Tibial nerve (tissue), 4 donors: Measurements from ENCODE around the gene TMEFF1. TPM values are rescaled to one million over a fixed set of nuclear protein-coding genes. Genes with fewer than 3 reads are reported as not detected.

Source experiments
- DNase-seq, 2 donors: peaks; one replicate each; pipeline ENCODE4 v3.0.0-alpha.2; 2019; ENCODE audit warnings: low spot score in 2 of 2
- H3K27ac ChIP-seq, 4 donors: fragments of 200-600 bp; sonication (generic) in 3 of 4; one replicate each; pipeline ENCODE4 v1.5.1; 2017 to 2019; ENCODE audit warnings: mild to moderate bottlenecking in 1 of 4
- H3K27me3 ChIP-seq, 2 donors: fragments of 200-600 bp; sonication (generic) in 1 of 2; one replicate each; pipeline versions ENCODE4 v1.5.1 to v1.6.0; 2017 to 2019
- H3K36me3 ChIP-seq, 3 donors: fragments of 200-600 bp; sonication (generic); one replicate each; pipeline ENCODE4 v1.5.1; 2018 to 2019
- H3K4me1 ChIP-seq, 4 donors: fragments of 200-600 bp; sonication (generic) in 3 of 4; one replicate each; pipeline ENCODE4 v1.5.1; 2017 to 2019
- H3K4me3 ChIP-seq, 4 donors: fragments of 200-600 bp; sonication (generic) in 3 of 4; one replicate each; pipeline ENCODE4 v1.5.1; 2017 to 2019; ENCODE audit warnings: mild to moderate bottlenecking in 1 of 4, moderate library complexity in 1 of 4
- H3K9me3 ChIP-seq, 4 donors: fragments of 200-600 bp; sonication (generic) in 3 of 4; one replicate each; pipeline ENCODE4 v1.5.1; 2017 to 2019
- CTCF ChIP-seq, 5 experiments: fragments of 200-600 bp in 3 of 5; fragments of 450-650 bp in 2 of 5; sonication (generic) in 3 of 5; IDR thresholded peaks; one replicate each; pipeline ENCODE4 v1.5.1; 2016 to 2019; ENCODE audit warnings: antibody characterized with exemption in 5 of 5, mild to moderate bottlenecking in 3 of 5, moderate library complexity in 2 of 5
- EP300 ChIP-seq, 2 donors: sonication (generic); formaldehyde crosslinking; IDR thresholded peaks; one replicate each; pipeline ENCODE4 v1.6.1; 2017; ENCODE audit warnings: antibody characterized with exemption in 2 of 2, mild to moderate bottlenecking in 1 of 2
- POLR2A ChIP-seq, 2 donors: fragments of 450-650 bp; IDR thresholded peaks; one replicate each; pipeline ENCODE4 v1.6.1; 2017; ENCODE audit warnings: antibody characterized with exemption in 2 of 2, mild to moderate bottlenecking in 2 of 2, moderate library complexity in 2 of 2
- WGBS, 2 donors: methylation state at CpG; one replicate each; pipeline ENCODE4 v1.1.5; 2018; 5-methylcytosine and 5-hydroxymethylcytosine counted together
- total RNA-seq, 4 donors: library from RNA; depleted of rRNA; stranded (reverse); fragments of >200 nt; gene quantifications; one replicate each; pipeline ENCODE4 v1.1.0, GENCODE V29; 2016

Gene TMEFF1
- total RNA-seq, 4 donors from 2014 or later = 0.42 to 1.6 TPM; not detected in 2

- TF ChIP-seq CTCF (IDR thresholded peaks at IDR 0.05) = no peak
- no peak for TF ChIP-seq EP300 (IDR thresholded peaks at IDR 0.05)
- no peak for TF ChIP-seq POLR2A (IDR thresholded peaks at IDR 0.05)
- 93 to 98% methylated on average over 4 of the region's 4 CpGs for WGBS, 2 donors
- no peaks in the 10 kb centered on the region for H3K9me3 ChIP-seq
- H3K4me1 ChIP-seq = peaks cover 0 to 17% (median 9%) of the 10 kb centered on the region in 4 donors
- no peaks in the 10 kb centered on the region for H3K36me3 ChIP-seq
- peaks cover 0 to 15% of the 10 kb centered on the region in 2 donors for H3K27me3 ChIP-seq
- H3K27ac ChIP-seq = no peak overlapping the region
- no peak for DNase-seq
- H3K4me3 ChIP-seq = no peak overlapping the region
Measured at GRCh38 chr9:100477241-100477640, 4.3 kb downstream of the TMEFF1 start.

- WGBS, 2 donors = 93% methylated on average over 6 of the region's 6 CpGs
- peaks cover 0 to 15% of the 10 kb centered on the region in 2 donors for H3K27me3 ChIP-seq
- H3K36me3 ChIP-seq = no peaks in the 10 kb centered on the region
- TF ChIP-seq EP300 (IDR thresholded peaks at IDR 0.05) = no peak
- TF ChIP-seq CTCF (IDR thresholded peaks at IDR 0.05) = no peak
- no peak for TF ChIP-seq POLR2A (IDR thresholded peaks at IDR 0.05)
- H3K4me1 ChIP-seq = peaks cover 0 to 12% (median 9%) of the 10 kb centered on the region in 4 donors
- no peaks in the 10 kb centered on the region for H3K9me3 ChIP-seq
- H3K4me3 ChIP-seq = no peak overlapping the region
- no peak overlapping the region for H3K27ac ChIP-seq
- no peak for DNase-seq
Measured at GRCh38 chr9:100478192-100478591, 5.2 kb downstream of the TMEFF1 start.

- Histone ChIP-seq H3K9me3 (no peaks in the 10 kb centered on the region), H3K36me3 (no peaks in the 10 kb centered on the region), H3K4me1 (no peaks in the 10 kb centered on the region), H3K27me3 (peaks cover 0 to 3% of the 10 kb centered on the region in 2 donors), H3K27ac (no peak overlapping the region), H3K4me3 (no peak overlapping the region)
- whole genome bisulfite sequencing, 2 donors = 87 to 88% methylated on average over 2 of the region's 2 CpGs
- no peak for DNase-seq
- TF ChIP-seq CTCF (IDR thresholded peaks at IDR 0.05) = no peak
- TF ChIP-seq POLR2A (IDR thresholded peaks at IDR 0.05) = no peak
- no peak for TF ChIP-seq EP300 (IDR thresholded peaks at IDR 0.05)
Measured at GRCh38 chr9:100479820-100480219, 6.9 kb downstream of the TMEFF1 start.

- DNase-seq = no peak
- H3K4me1 ChIP-seq = no peaks in the 10 kb centered on the region
- no peaks in the 10 kb centered on the region for H3K27me3 ChIP-seq
- WGBS, 2 donors = 54 to 62% methylated on average over 1 of the region's 1 CpG
- TF ChIP-seq CTCF (IDR thresholded peaks at IDR 0.05) = no peak
- TF ChIP-seq POLR2A (IDR thresholded peaks at IDR 0.05) = no peak
- TF ChIP-seq EP300 (IDR thresholded peaks at IDR 0.05) = no peak
- no peak overlapping the region for H3K4me3 ChIP-seq
- no peak overlapping the region for H3K27ac ChIP-seq
- no peaks in the 10 kb centered on the region for H3K9me3 ChIP-seq
- no peaks in the 10 kb centered on the region for H3K36me3 ChIP-seq
Measured at GRCh38 chr9:100485196-100485595, 12.2 kb downstream of the TMEFF1 start.

- Histone ChIP-seq H3K4me3 (no peak overlapping the region), H3K27me3 (no peaks in the 10 kb centered on the region), H3K4me1 (no peaks in the 10 kb centered on the region), H3K9me3 (no peaks in the 10 kb centered on the region), H3K36me3 (no peaks in the 10 kb centered on the region), H3K27ac (no peak overlapping the region)
- no peak for DNase-seq
- no peak for TF ChIP-seq POLR2A (IDR thresholded peaks at IDR 0.05)
- TF ChIP-seq CTCF (IDR thresholded peaks at IDR 0.05) = no peak
- TF ChIP-seq EP300 (IDR thresholded peaks at IDR 0.05) = no peak
- 57 to 59% methylated on average over 10 of the region's 10 CpGs for WGBS, 2 donors
Measured at GRCh38 chr9:100486479-100487176, 13.7 kb downstream of the TMEFF1 start.
